HCT116 (cell line): ENCODE results near the gene EPHA1. TPM values are rescaled to one million over a fixed set of nuclear protein-coding genes. Genes with fewer than 3 reads are reported as not detected.

Experiments used
- ATAC-seq: fragments of 200-7000 bp; cut with Tn5 transposase; 2 replicates; pipeline ENCODE4 v1.9.1; 2020; ENCODE audit warnings: mild to moderate bottlenecking, moderate library complexity
- BruUV-seq: library from RNA; stranded (reverse); fragments of 400-500 nt; replicated peaks from 2 replicates; lab custom pipeline; 2021; lab: Mats Ljungman, UMichigan
- CTCF ChIA-PET: fragments of 300-600 bp; sonication (Branson Sonifier 250); formaldehyde crosslinking; loops from one replicate; lab custom pipeline; 2021; ENCODE audit warnings: antibody characterized with exemption; lab: Charles Lee
- POLR2A ChIA-PET: fragments of 300-600, 350-600 bp; sonication (Branson Sonifier 250); formaldehyde crosslinking; loops from one replicate; lab custom pipeline; 2021; ENCODE audit warnings: antibody characterized with exemption; lab: Charles Lee
- RAD21 ChIA-PET, 2 experiments: fragments of 300-600 bp; sonication (Branson Sonifier 250); formaldehyde crosslinking; loops; one replicate each; lab custom pipeline; 2023; ENCODE audit warnings: low total read pairs in 2 of 2; ENCODE audit not compliant: uncharacterized antibody in 2 of 2, unreplicated experiment in 2 of 2, low non-redundant PET in 1 of 2; lab: Charles Lee
- DNase-seq: peaks from one replicate; pipeline ENCODE4 v3.0.0-alpha.2; 2010; ENCODE audit warnings: low read depth, low spot score
- H2AFZ ChIP-seq: fragments of 200-600 bp; shearing (Covaris generic), sonication (generic); 2 replicates; pipeline ENCODE4 v1.6.1; 2017; ENCODE audit warnings: low read depth, mixed run types, mixed read lengths, antibody characterized with exemption, low read length; ENCODE audit not compliant: poor library complexity, severe bottlenecking
- H3K27ac ChIP-seq: 2 replicates; pipeline ENCODE4 v1.5.1; 2012; ENCODE audit warnings: low read depth, low read length
- H3K27me3 ChIP-seq: fragments of 200-600 bp; sonication (generic); 2 replicates; pipeline ENCODE4 v1.6.1; 2016; ENCODE audit warnings: mixed run types, low read length, mixed read lengths; ENCODE audit not compliant: insufficient read depth
- H3K36me3 ChIP-seq, 2 experiments: fragments of 200-500 bp in 1 of 2; fragments of 200-600 bp in 1 of 2; sonication (Bioruptor generic) in 1 of 2; sonication (generic) in 1 of 2; 2 replicates each; pipeline versions ENCODE4 v1.5.1 to v1.6.1; 2014 to 2016; ENCODE audit warnings: low read length in 2 of 2, inconsistent platforms in 1 of 2, mixed read lengths in 1 of 2, mixed run types in 1 of 2; ENCODE audit not compliant: insufficient read depth in 2 of 2, control insufficient read depth in 1 of 2
- H3K4me1 ChIP-seq, 2 experiments: fragments of 200-600 bp in 1 of 2; sonication (generic) in 1 of 2; 2 replicates each; pipeline versions ENCODE4 v1.5.1 to v1.6.1; 2012 to 2017; ENCODE audit warnings: low read length in 2 of 2, inconsistent platforms in 1 of 2, mild to moderate bottlenecking in 1 of 2, mixed read lengths in 1 of 2, mixed run types in 1 of 2, moderate library complexity in 1 of 2; ENCODE audit not compliant: insufficient read depth in 2 of 2, control insufficient read depth in 1 of 2
- H3K4me2 ChIP-seq: fragments of 200-600 bp; sonication (generic); 2 replicates; pipeline ENCODE4 v1.6.1; 2017; ENCODE audit warnings: mixed run types, low read length, mixed read lengths
- H3K4me3 ChIP-seq, 2 experiments: fragments of 200-600 bp in 1 of 2; sonication (generic) in 1 of 2; replicated peaks in 1 of 2; 2 replicates each; pipeline ENCODE4 v1.5.1; 2011 to 2016; ENCODE audit warnings: low read length in 2 of 2, control low read depth in 1 of 2, low read depth in 1 of 2, mild to moderate bottlenecking in 1 of 2, mixed read lengths in 1 of 2, mixed run types in 1 of 2
- H3K79me2 ChIP-seq: fragments of 200-600 bp; sonication (generic); 2 replicates; pipeline ENCODE4 v1.6.1; 2017; ENCODE audit warnings: mild to moderate bottlenecking, mixed run types, low read length, moderate library complexity, mixed read lengths; ENCODE audit not compliant: insufficient read depth
- H3K9ac ChIP-seq: fragments of 200-600 bp; sonication (generic); 2 replicates; pipeline ENCODE4 v1.6.1; 2016; ENCODE audit warnings: low read length, mixed read lengths
- H3K9me2 ChIP-seq: fragments of 200-600 bp; sonication (generic), shearing (Covaris generic); 2 replicates; pipeline ENCODE4 v1.6.1; 2017; ENCODE audit warnings: mixed run types, mild to moderate bottlenecking, moderate library complexity; ENCODE audit not compliant: insufficient read depth
- H3K9me3 ChIP-seq, 2 experiments: fragments of 200-500 bp in 1 of 2; fragments of 200-600 bp in 1 of 2; sonication (Bioruptor generic) in 1 of 2; sonication (generic) in 1 of 2; 2 replicates each; pipeline ENCODE4 v1.6.1; 2014 to 2017; ENCODE audit warnings: low read length in 2 of 2, mixed read lengths in 2 of 2, inconsistent platforms in 1 of 2, low read depth in 1 of 2, mild to moderate bottlenecking in 1 of 2, mixed run types in 1 of 2, moderate library complexity in 1 of 2; ENCODE audit not compliant: control insufficient read depth in 1 of 2, insufficient read depth in 1 of 2
- H4K20me1 ChIP-seq: fragments of 200-600 bp; sonication (generic), shearing (Covaris generic); 2 replicates; pipeline ENCODE4 v1.6.1; 2017; ENCODE audit warnings: mixed run types, mild to moderate bottlenecking, moderate library complexity; ENCODE audit not compliant: insufficient read depth
- ATF3 ChIP-seq: IDR thresholded peaks from 2 replicates; pipeline ENCODE4 v1.6.1; 2012
- CBX3 ChIP-seq: IDR thresholded peaks from 2 replicates; pipeline ENCODE4 v1.6.1; 2012; ENCODE audit warnings: low read depth
- ELF1 ChIP-seq: IDR thresholded peaks from 2 replicates; pipeline ENCODE4 v1.6.1; 2012; ENCODE audit warnings: low read depth, borderline replicate concordance
- intact Hi-C: fragments of 100-400 bp; cut with micrococcal nuclease; formaldehyde crosslinking; loops from 2 replicates; pipeline ENCODE4 v1.10.0; 2022
- microRNA-seq: library from miRNA; unstranded; fragments of <30 nt; microRNA quantifications from one replicate; pipeline ENCODE4, GENCODE V29; 2016; ENCODE audit warnings: borderline number of aligned reads
- total RNA-seq: library from RNA; stranded (reverse); gene quantifications from one replicate; pipeline ENCODE4 v1.2.1, GENCODE V29; 2021; ENCODE audit not compliant: unreplicated experiment

The EPHA1 gene
- total RNA-seq, 1 experiment from 2014 or later: 29.9 TPM

DNA sequence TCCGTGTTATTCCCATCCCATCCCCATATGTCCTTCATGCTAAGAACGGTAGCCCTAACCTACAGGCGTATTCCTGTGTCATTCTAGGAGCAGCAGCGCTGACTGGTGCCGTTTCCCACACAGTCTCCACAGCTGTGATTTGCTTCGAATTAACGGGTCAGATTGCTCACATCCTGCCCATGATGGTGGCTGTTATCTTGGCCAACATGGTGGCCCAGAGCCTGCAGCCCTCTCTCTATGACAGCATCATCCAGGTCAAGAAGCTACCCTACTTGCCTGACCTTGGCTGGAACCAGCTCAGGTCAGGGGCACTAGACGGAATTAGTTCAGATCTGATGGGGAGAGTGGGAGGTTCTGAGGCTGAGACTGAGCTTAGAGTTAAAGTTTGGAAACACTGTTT lies 66.8 kb downstream of the EPHA1 start:
- no peak overlapping the region for H3K27ac ChIP-seq
- H3K4me1 ChIP-seq: peaks cover 4 to 14% of the 10 kb centered on the region in 2 experiments; a peak in 3 of 4 replicates
- RAD21 ChIA-PET: no interaction called here
- H2AFZ ChIP-seq: no peak overlapping the region
- H3K27me3 ChIP-seq: 0 out of 2 replicates have a peak, but pooled peaks cover 6% of the 10 kb centered on the region
- no peaks in the 10 kb centered on the region for H4K20me1 ChIP-seq
- BruUV-seq: no TSS peak
- DNase-seq: no peak
- no peak for TF ChIP-seq CBX3
- no peak for TF ChIP-seq ELF1
- no peak for TF ChIP-seq ATF3
- TF ChIP-seq, all 23 proteins: peak for 0
- intact Hi-C loops: no loop called here
- CTCF ChIA-PET: no interaction called here
- no peak overlapping the region for H3K4me2 ChIP-seq
- H3K79me2 ChIP-seq: no peaks in the 10 kb centered on the region
- no peak overlapping the region for H3K4me3 ChIP-seq
- H3K36me3 ChIP-seq: no peaks in the 10 kb centered on the region
- no peaks in the 10 kb centered on the region for H3K9me2 ChIP-seq
- ATAC-seq: no peak
- POLR2A ChIA-PET: no interaction called here
- H3K9ac ChIP-seq: no peak overlapping the region
- no peaks in the 10 kb centered on the region for H3K9me3 ChIP-seq

Small RNA genes within 50 kb of the gene (microRNA-seq; reads per million reads assigned to microRNA genes)
- gene MIR6892: 3.6 reads per million

Other genes with a start within 250 kb of the EPHA1 start
- gene TAS2R39, start 225.4 kb downstream of the EPHA1 start, total RNA-seq: not detected
- gene TAS2R40, start 186.8 kb downstream of the EPHA1 start, total RNA-seq: not detected
- gene GSTK1, start 145.4 kb downstream of the EPHA1 start, total RNA-seq: 83.6 TPM
- gene TMEM139, start 123.9 kb downstream of the EPHA1 start, total RNA-seq: 9.9 TPM
- gene CASP2, start 120.5 kb downstream of the EPHA1 start, total RNA-seq: 64.1 TPM
- gene CLCN1, start 92.7 kb downstream of the EPHA1 start, total RNA-seq: 0.47 TPM
- gene FAM131B, start 46.1 kb downstream of the EPHA1 start, total RNA-seq: 0.20 TPM
- gene ZYX, start 27.5 kb downstream of the EPHA1 start, total RNA-seq: 144 TPM
- gene TAS2R60, start 34.6 kb upstream of the EPHA1 start, total RNA-seq: not detected
- gene TAS2R41, start 69.0 kb upstream of the EPHA1 start, total RNA-seq: not detected
- 1.2 TPM for gene CTAGE15, start 162.9 kb upstream of the EPHA1 start, total RNA-seq
- 1.3 TPM for gene TCAF2, start 212.1 kb upstream of the EPHA1 start, total RNA-seq